VCaP (cell line): ENCODE measurements around the gene IRAK2.

ENCODE experiments used
- H3K27ac ChIP-seq: fragments of 450-650 bp; 2 replicates; pipeline ENCODE4 v1.5.1; 2017
- CTCF ChIP-seq: fragments of 450-650 bp; conservative IDR thresholded peaks from 2 replicates; pipeline ENCODE4 v1.5.1; 2017; ENCODE audit warnings: mild to moderate bottlenecking, moderate library complexity

The IRAK2 gene

GRCh38 chr3:10285272-10286132, 120.8 kb downstream of the IRAK2 start:
- peak overlapping the region; percentile 99 for H3K27ac ChIP-seq
- TF ChIP-seq CTCF, result no peak

GRCh38 chr3:10286133-10286524, 121.4 kb downstream of the IRAK2 start:
- peak overlapping the region; percentile 99 for H3K27ac ChIP-seq
- TF ChIP-seq CTCF, result no peak

GRCh38 chr3:10286596-10287295, 122.0 kb downstream of the IRAK2 start:
- peak; percentile 55 for TF ChIP-seq CTCF
- H3K27ac ChIP-seq, result peak overlapping the region; percentile 99

GRCh38 chr3:10287936-10288574, 123.3 kb downstream of the IRAK2 start:
- no peak for TF ChIP-seq CTCF

GRCh38 chr3:10288575-10288960, 123.8 kb downstream of the IRAK2 start:
- TF ChIP-seq CTCF, result no peak
- H3K27ac ChIP-seq, result peak overlapping the region; percentile 99; the same call in 1 of the 2 replicates

More at GRCh38 chr3:10287936-10288574, 123.3 kb downstream of the IRAK2 start:
- H3K27ac ChIP-seq, result peak overlapping the region; percentile 99

- TF ChIP-seq CTCF, result no peak
These were observed 124.4 kb downstream of the IRAK2 start for GRCh38 chr3:10289077-10289476.

GRCh38 chr3:10289787-10290355, 125.2 kb downstream of the IRAK2 start:
- no peak for TF ChIP-seq CTCF
- H3K27ac ChIP-seq, result no peak overlapping the region; the same call in 1 of the 2 replicates

More at GRCh38 chr3:10289077-10289476, 124.4 kb downstream of the IRAK2 start:
- peak overlapping the region; percentile 99; the same call in 1 of the 2 replicates for H3K27ac ChIP-seq
